HUDEP-2 (cell line): ENCODE data around the gene SCN5A.

Source experiments
- DNase-seq, 76 experiments: peaks; one replicate each; lab custom pipeline; 2025; ENCODE audit not compliant: unreplicated experiment in 76 of 76; lab: John Stamatoyannopoulos, UW

The SCN5A gene

GRCh38 chr3:38649500-38650247, at the start of gene SCN5A:
SCN5A (minus strand) TSS chr3:38649687; CDS start chr3:38633307, 16,380 bp downstream.
- DNase-seq = peak in 50 of 76 experiments; percentile 5 to 69 (median 36)

GRCh38 chr3:38698760-38699159, 49.3 kb upstream of the SCN5A start:
- DNase-seq = no peak

GRCh38 chr3:38698061-38698460, 48.6 kb upstream of the SCN5A start:
- DNase-seq = no peak

- DNase-seq = no peak
These were observed 46.5 kb upstream of the SCN5A start for GRCh38 chr3:38696034-38696433.

GRCh38 chr3:38690185-38690584, 40.7 kb upstream of the SCN5A start:
- DNase-seq = no peak

- no peak for DNase-seq
These were observed 40.3 kb upstream of the SCN5A start for GRCh38 chr3:38689774-38690173.

GRCh38 chr3:38689346-38689745, 39.9 kb upstream of the SCN5A start:
- DNase-seq = no peak

GRCh38 chr3:38687321-38687720, 37.8 kb upstream of the SCN5A start:
- no peak for DNase-seq

GRCh38 chr3:38684546-38684945, 35.1 kb upstream of the SCN5A start:
- DNase-seq = no peak

GRCh38 chr3:38669668-38670067, 20.2 kb upstream of the SCN5A start:
- DNase-seq = no peak

- DNase-seq = peak in 13 of 76 experiments; percentile 2 to 41 (median 16)
These were observed 13.1 kb upstream of the SCN5A start for GRCh38 chr3:38662544-38662943.

GRCh38 chr3:38658841-38659240, 9.4 kb upstream of the SCN5A start:
- peak in 2 of 76 experiments; percentile 8 to 10 for DNase-seq

- no peak for DNase-seq
These were observed 7.9 kb upstream of the SCN5A start for GRCh38 chr3:38657369-38657768.

GRCh38 chr3:38655708-38656300, 6.3 kb upstream of the SCN5A start:
- peak in 7 of 76 experiments; percentile 2 to 35 (median 15) for DNase-seq

GRCh38 chr3:38653685-38654537, 4.4 kb upstream of the SCN5A start:
- no peak for DNase-seq

GRCh38 chr3:38652934-38653333, 3.4 kb upstream of the SCN5A start:
- no peak for DNase-seq

- DNase-seq = peak in 61 of 76 experiments; percentile 2 to 74 (median 41)
These were observed 1.8 kb upstream of the SCN5A start for GRCh38 chr3:38651153-38651789.

- no peak for DNase-seq
These were observed 913 bp upstream of the SCN5A start for GRCh38 chr3:38650248-38650951.

- no peak for DNase-seq
These were observed 608 bp downstream of the SCN5A start for GRCh38 chr3:38648659-38649499.
